MM.1S (cell line): ENCODE data around the gene SLC25A40.

Experiments used
- DNase-seq: peaks from one replicate; pipeline ENCODE4 v3.0.0-alpha.2; 2015
- H2AFZ ChIP-seq: fragments of 300-600 bp; sonication (generic); 2 replicates; pipeline ENCODE4 v1.6.0; 2016; ENCODE audit warnings: antibody characterized with exemption, low read length
- H3F3A ChIP-seq: fragments of 300-600 bp; sonication (generic); 2 replicates; pipeline ENCODE4 v1.6.1; 2016; ENCODE audit warnings: mild to moderate bottlenecking, antibody characterized with exemption, low read length, moderate library complexity, mixed read lengths; ENCODE audit not compliant: insufficient read depth
- H3K27ac ChIP-seq: fragments of 300-600 bp; sonication (generic); 2 replicates; pipeline ENCODE4 v1.5.1; 2016; ENCODE audit warnings: mild to moderate bottlenecking, low read length
- H3K27me3 ChIP-seq: fragments of 300-600 bp; sonication (generic); replicated peaks from 2 replicates; pipeline ENCODE4 v1.6.0; 2016; ENCODE audit warnings: low read length; ENCODE audit not compliant: insufficient read depth
- H3K36me3 ChIP-seq: fragments of 300-600 bp; sonication (generic); replicated peaks from 2 replicates; pipeline ENCODE4 v1.6.1; 2016; ENCODE audit warnings: mild to moderate bottlenecking, low read length, mixed read lengths; ENCODE audit not compliant: insufficient read depth
- H3K4me1 ChIP-seq: fragments of 300-600 bp; sonication (generic); 2 replicates; pipeline ENCODE4 v1.6.1; 2016; ENCODE audit warnings: low read length, mixed read lengths
- H3K4me2 ChIP-seq: fragments of 300-600 bp; sonication (generic); 2 replicates; pipeline ENCODE4 v1.6.0; 2016; ENCODE audit warnings: low read depth, low read length
- H3K4me3 ChIP-seq: fragments of 300-600 bp; sonication (generic); 2 replicates; pipeline ENCODE4 v1.5.1; 2016; ENCODE audit warnings: low read length, mixed read lengths
- H3K79me2 ChIP-seq: fragments of 300-600 bp; sonication (generic); 2 replicates; pipeline ENCODE4 v1.6.1; 2016; ENCODE audit warnings: mixed run types, low read length, mixed read lengths
- H3K9ac ChIP-seq: fragments of 300-600 bp; sonication (generic); 2 replicates; pipeline ENCODE4 v1.6.1; 2016; ENCODE audit warnings: low read length, mixed read lengths
- H3K9me2 ChIP-seq: fragments of 300-600 bp; sonication (generic); replicated peaks from 2 replicates; pipeline ENCODE4 v1.6.1; 2016; ENCODE audit warnings: mild to moderate bottlenecking, low read length, mixed read lengths; ENCODE audit not compliant: insufficient read depth
- H3K9me3 ChIP-seq: fragments of 300-600 bp; sonication (generic); replicated peaks from 2 replicates; pipeline ENCODE4 v1.6.1; 2016; ENCODE audit warnings: mild to moderate bottlenecking, low read length, mixed read lengths; ENCODE audit not compliant: insufficient read depth
- H4K20me1 ChIP-seq: fragments of 300-600 bp; sonication (generic); 2 replicates; pipeline ENCODE4 v1.6.1; 2016; ENCODE audit warnings: mild to moderate bottlenecking, low read length, moderate library complexity, mixed read lengths; ENCODE audit not compliant: insufficient read depth
- CTCF ChIP-seq: fragments of 300-600 bp; sonication (generic); IDR thresholded peaks from 2 replicates; pipeline ENCODE4 v1.5.1; 2016; ENCODE audit warnings: antibody characterized with exemption, low read length, mixed read lengths
- EZH2 ChIP-seq: fragments of 300-600 bp; sonication (generic); optimal IDR thresholded peaks from 2 replicates; pipeline ENCODE3; 2017; ENCODE audit warnings: low read depth, mild to moderate bottlenecking, antibody characterized with exemption, low read length, mixed read lengths
- EZH2phosphoT487 ChIP-seq: fragments of 300-600 bp; sonication (generic); IDR thresholded peaks from 2 replicates; pipeline ENCODE4 v1.6.1; 2018; ENCODE audit warnings: antibody characterized with exemption, low read length

SLC25A40 gene

GRCh38 chr7:87899255-87899654 lies 23.1 kb upstream of the SLC25A40 start:
- no peak overlapping the region for H2AFZ ChIP-seq
- H3K79me2 ChIP-seq: peaks cover 17% of the 10 kb centered on the region
- H3K27me3 ChIP-seq: no peaks in the 10 kb centered on the region
- H3K4me2 ChIP-seq: no peak overlapping the region
- no peak overlapping the region for H3K27ac ChIP-seq
- H3K9me2 ChIP-seq: no peaks in the 10 kb centered on the region
- no peak for DNase-seq
- H3F3A ChIP-seq: peaks cover 5% of the 10 kb centered on the region; the same call in 1 of the 2 replicates
- H4K20me1 ChIP-seq: no peaks in the 10 kb centered on the region
- H3K36me3 ChIP-seq: peaks cover 17% of the 10 kb centered on the region; the same call in 1 of the 2 replicates
- H3K4me1 ChIP-seq: 0 out of 2 replicates have a peak, but pooled peaks cover 7% of the 10 kb centered on the region
- H3K9ac ChIP-seq: no peak overlapping the region
- no peaks in the 10 kb centered on the region for H3K9me3 ChIP-seq
- no peak overlapping the region for H3K4me3 ChIP-seq
- TF ChIP-seq EZH2phosphoT487: no peak
- TF ChIP-seq EZH2: no peak
- no peak for TF ChIP-seq CTCF

- Histone ChIP-seq H3K4me3 (no peak overlapping the region), H3K4me2 (no peak overlapping the region), H3K36me3 (peaks cover 11% of the 10 kb centered on the region; the same call in 1 of the 2 replicates), H2AFZ (no peak overlapping the region), H3K27ac (no peak overlapping the region), H3K79me2 (peaks cover 50% of the 10 kb centered on the region), H3F3A (peaks cover 5% of the 10 kb centered on the region; the same call in 1 of the 2 replicates), H3K4me1 (0 out of 2 replicates have a peak, but pooled peaks cover 7% of the 10 kb centered on the region), H3K27me3 (no peaks in the 10 kb centered on the region), H3K9ac (no peak overlapping the region), H4K20me1 (no peaks in the 10 kb centered on the region; the same call in 1 of the 2 replicates), H3K9me2 (no peaks in the 10 kb centered on the region), H3K9me3 (no peaks in the 10 kb centered on the region)
- TF ChIP-seq EZH2 (no peak), CTCF (no peak)
- no peak for DNase-seq
Observed at GRCh38 chr7:87895363-87895762, 19.2 kb upstream of the SLC25A40 start.

- DNase-seq: peak; percentile 45
- Histone ChIP-seq H3K27ac (no peak overlapping the region), H2AFZ (no peak overlapping the region), H3K79me2 (peaks cover 97% of the 10 kb centered on the region), H3K9me3 (no peaks in the 10 kb centered on the region), H3K4me2 (no peak overlapping the region), H3K9ac (no peak overlapping the region), H3K4me3 (no peak overlapping the region), H4K20me1 (peaks cover 5% of the 10 kb centered on the region; the same call in 1 of the 2 replicates), H3K9me2 (no peaks in the 10 kb centered on the region), H3K27me3 (no peaks in the 10 kb centered on the region), H3K36me3 (peaks cover 10% of the 10 kb centered on the region; the same call in 1 of the 2 replicates), H3K4me1 (no peaks in the 10 kb centered on the region), H3F3A (no peaks in the 10 kb centered on the region)
- TF ChIP-seq EZH2phosphoT487: no peak
- TF ChIP-seq EZH2: no peak
- peak; percentile 44 for TF ChIP-seq CTCF
Observed at GRCh38 chr7:87886875-87887274, 10.7 kb upstream of the SLC25A40 start.
